GM12878 (cell line): Measurements from ENCODE around the gene AFAP1. TPM values are rescaled to one million over a fixed set of nuclear protein-coding genes. Genes with fewer than 3 reads are reported as not detected.

Experiments used
- ATAC-seq: fragments of 200-7000 bp; cut with Tn5 transposase; 3 replicates; pipeline ENCODE4 v1.9.1; 2020; ENCODE audit warnings: mild to moderate bottlenecking, moderate library complexity
- BruUV-seq: library from RNA; stranded (reverse); fragments of 400-500 nt; replicated peaks from 2 replicates; lab custom pipeline; 2021; lab: Mats Ljungman, UMichigan
- CTCF ChIA-PET: fragments of 300-600 bp; sonication (Branson Sonifier 250); formaldehyde crosslinking; extraction: SDS; loops from one replicate; lab custom pipeline; 2021; ENCODE audit warnings: inconsistent platforms; lab: Yijun Ruan, JAX
- POLR2A ChIA-PET: fragments of 350-600 bp; formaldehyde crosslinking; extraction: SDS; loops from one replicate; lab custom pipeline; 2021; ENCODE audit warnings: inconsistent platforms; lab: Charles Lee
- RAD21 ChIA-PET: fragments of 300-600 bp; sonication (Branson Sonifier 250); formaldehyde crosslinking; loops from one replicate; lab custom pipeline; 2023; ENCODE audit warnings: antibody characterized with exemption; ENCODE audit not compliant: unreplicated experiment; lab: Charles Lee
- SMC1A ChIA-PET: fragments of 300-600 bp; sonication (Branson Sonifier 250); formaldehyde crosslinking; loops from one replicate; lab custom pipeline; 2023; ENCODE audit not compliant: unreplicated experiment, uncharacterized antibody; lab: Charles Lee
- DNase-seq: peaks from one replicate; pipeline ENCODE4 v3.0.0-alpha.2; 2011; ENCODE audit warnings: low read depth, low spot score
- FAIRE-seq: peaks from 3 replicates; lab custom pipeline; 2011; peaks lifted over from hg19 to GRCh38; lab: Jason Lieb, UNC
- H2AFZ ChIP-seq: 2 replicates; pipeline ENCODE4 v1.6.0; 2011; ENCODE audit warnings: low read depth, low read length, control low read depth; ENCODE audit not compliant: control insufficient read depth
- H3K27ac ChIP-seq: 2 replicates; pipeline ENCODE4 v1.5.1; 2011; ENCODE audit warnings: control low read depth; ENCODE audit not compliant: control insufficient read depth, insufficient read depth
- H3K27me3 ChIP-seq, 2 experiments: replicated peaks in 1 of 2; 2 replicates each; pipeline versions ENCODE4 v1.6.0 to v1.6.1; 2011; ENCODE audit warnings: low read length in 1 of 2; ENCODE audit not compliant: control insufficient read depth in 2 of 2, insufficient read depth in 2 of 2
- H3K36me3 ChIP-seq, 2 experiments: 2 replicates each; pipeline ENCODE4 v1.5.1; 2011; ENCODE audit warnings: low read length in 1 of 2; ENCODE audit not compliant: control insufficient read depth in 2 of 2, insufficient read depth in 2 of 2
- H3K4me1 ChIP-seq: 2 replicates; pipeline ENCODE4 v1.6.1; 2011; ENCODE audit warnings: mild to moderate bottlenecking, low read length, moderate library complexity, mixed read lengths; ENCODE audit not compliant: control insufficient read depth, insufficient read depth
- H3K4me2 ChIP-seq: 2 replicates; pipeline ENCODE4 v1.6.0; 2011; ENCODE audit warnings: control low read depth; ENCODE audit not compliant: control insufficient read depth, insufficient read depth
- H3K4me3 ChIP-seq: fragments of 200-600 bp; sonication (generic); 2 replicates; pipeline ENCODE4 v1.5.1; 2016
- H3K79me2 ChIP-seq: 2 replicates; pipeline ENCODE4 v1.6.0; 2011; ENCODE audit warnings: low read length; ENCODE audit not compliant: control insufficient read depth, insufficient read depth
- H3K9ac ChIP-seq: 2 replicates; pipeline ENCODE4 v1.8.0; 2011; ENCODE audit warnings: low read length, control low read depth, mixed read lengths; ENCODE audit not compliant: control insufficient read depth, insufficient read depth
- H3K9me3 ChIP-seq: replicated peaks from 3 replicates; pipeline ENCODE4 v1.5.1; 2011; ENCODE audit warnings: mild to moderate bottlenecking, low read length; ENCODE audit not compliant: control insufficient read depth, insufficient read depth
- H4K20me1 ChIP-seq: 2 replicates; pipeline ENCODE4 v1.6.0; 2011; ENCODE audit not compliant: control insufficient read depth, insufficient read depth
- CBFB ChIP-seq: IDR thresholded peaks from 2 replicates; pipeline ENCODE4 v1.6.1; 2016; ENCODE audit warnings: antibody characterized with exemption, low read depth
- DPF2 ChIP-seq: fragments of 450-650 bp; IDR thresholded peaks from 2 replicates; pipeline ENCODE4 v1.6.1; 2017; ENCODE audit warnings: mild to moderate bottlenecking
- FOXK2 ChIP-seq: fragments of 450-650 bp; IDR thresholded peaks from 2 replicates; pipeline ENCODE4 v1.6.1; 2017; ENCODE audit warnings: mild to moderate bottlenecking, moderate library complexity
- MEF2B ChIP-seq: fragments of 450-650 bp; IDR thresholded peaks from 2 replicates; pipeline ENCODE4 v1.6.1; 2018; ENCODE audit warnings: mild to moderate bottlenecking, moderate library complexity; ENCODE audit not compliant: partially characterized antibody, poor library complexity, severe bottlenecking
- SMAD5 ChIP-seq: IDR thresholded peaks from 2 replicates; pipeline ENCODE4 v1.6.1; 2016; ENCODE audit warnings: antibody characterized with exemption, low read depth
- TCF7 ChIP-seq: IDR thresholded peaks from 2 replicates; pipeline ENCODE4 v1.6.1; 2014; ENCODE audit warnings: antibody characterized with exemption, borderline replicate concordance
- USF1 ChIP-seq: IDR thresholded peaks from 2 replicates; pipeline ENCODE4 v1.6.1; 2011; ENCODE audit warnings: borderline replicate concordance, low read depth, mild to moderate bottlenecking, moderate library complexity, mixed read lengths, low read length; ENCODE audit not compliant: insufficient read depth; ENCODE audit errors: extremely low read length
- USF2 ChIP-seq: IDR thresholded peaks from 2 replicates; pipeline ENCODE4 v1.6.1; 2011; ENCODE audit warnings: low read depth, low read length, improper control_type of control experiment, borderline replicate concordance
- WGBS: methylation state at CpG from one replicate; pipeline ENCODE4 v1.1.6; 2016; ENCODE audit warnings: low lambda C conversion rate; ENCODE audit not compliant: insufficient replicate concordance, insufficient coverage; ENCODE audit errors: missing lambda C conversion rate; 5-methylcytosine and 5-hydroxymethylcytosine counted together
- in situ Hi-C: fragments of 300-500 bp; cut with MboI; formaldehyde crosslinking; loops from 9 replicates; pipeline ENCODE4 v1.14.3; 2018; ENCODE audit warnings: mixed read lengths
- intact Hi-C: fragments of 100-400 bp; cut with micrococcal nuclease; formaldehyde crosslinking; loops from one replicate; pipeline ENCODE4 v1.14.2; 2022; ENCODE audit not compliant: unreplicated experiment
- polyA plus RNA-seq, 11 experiments: library from polyadenylated mRNA; depleted of rRNA in 4 of 11; unstranded in 6 of 11; stranded (reverse) in 5 of 11; fragments of >200 nt; fragmentation: Nextera tagmentation in 4 of 11; fragmentation: Illumina TruSeq in 1 of 11; extraction: Ambion mirVana in 4 of 11; extraction: Trizol in 1 of 11; gene quantifications; 1 replicate in 1 of 11; 2 replicates in 10 of 11; pipeline versions ENCODE4 v1.2.1 to v1.2.3, GENCODE V29; 2011 to 2016; ENCODE audit warnings: inconsistent platforms in 2 of 11, missing spikeins in 2 of 11, low read depth in 1 of 11
- total RNA-seq, 4 experiments: library from RNA; depleted of rRNA in 3 of 4; stranded (reverse); fragments of >200 nt in 3 of 4; fragmentation: Illumina TruSeq in 1 of 4; extraction: Trizol in 1 of 4; gene quantifications; 2 replicates each; pipeline versions ENCODE4 v1.2.1 to v1.2.3, GENCODE V29; 2013 to 2021
- TF ChIP-seq, protein P1 (sequence below): fragments of 450-650 bp; IDR thresholded peaks from 2 replicates; pipeline ENCODE4 v1.6.1; 2016; ENCODE audit warnings: mild to moderate bottlenecking
- TF ChIP-seq, protein P2 (sequence below): IDR thresholded peaks from 2 replicates; pipeline ENCODE4 v1.6.1; 2012; ENCODE audit warnings: improper control_type of control experiment, low read depth, low read length; ENCODE audit not compliant: insufficient replicate concordance

The AFAP1 gene
- total and polyA plus RNA-seq, 10 of the 15 experiments (the other 5 are each of a cell fraction or from before 2014, with no cell fraction given): 0.02 to 0.23 (median 0.09) TPM; not detected in 1

- TF ChIP-seq USF1 (no peak), MEF2B (no peak)
Measured at GRCh38 chr4:7924570-7924969, 15.1 kb downstream of the AFAP1 start (continued).

DNA sequence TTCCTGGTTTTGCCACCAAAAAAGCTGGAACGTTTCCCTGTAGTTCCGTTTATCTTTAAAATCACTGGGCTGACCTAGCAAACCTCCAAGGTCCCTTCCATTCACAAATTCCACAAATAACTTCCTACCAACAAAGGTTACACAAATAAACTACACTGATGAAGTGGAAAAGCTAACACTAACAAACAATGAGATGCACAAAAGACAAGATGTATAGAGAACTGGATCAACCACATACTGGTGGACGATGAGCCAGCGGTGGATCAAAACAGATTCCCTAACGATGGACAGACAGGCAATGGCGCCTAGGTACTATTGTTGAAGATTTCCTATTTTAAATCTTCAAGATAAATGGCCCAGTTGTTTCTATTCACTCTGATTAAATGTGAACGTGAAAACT, 15.5 kb downstream of the AFAP1 start:
- 37% methylated on average over 7 of the region's 7 CpGs for WGBS
- H3K4me1 ChIP-seq: no peaks in the 10 kb centered on the region
- ChIA-PET SMC1A (no interaction called here), RAD21 (no interaction called here), POLR2A (no interaction called here), CTCF (no interaction called here)
- DNase-seq (no peak), ATAC-seq (no peak), FAIRE-seq (no peak)
- no peaks in the 10 kb centered on the region; a peak in 2 of 4 replicates for H3K27me3 ChIP-seq
- no peaks in the 10 kb centered on the region for H3K36me3 ChIP-seq
- H3K4me3 ChIP-seq: no peak overlapping the region
- no peak overlapping the region for H2AFZ ChIP-seq
- no peaks in the 10 kb centered on the region; the same call in 2 of the 3 replicates for H3K9me3 ChIP-seq
- no peak overlapping the region for H3K27ac ChIP-seq
- H3K79me2 ChIP-seq: no peaks in the 10 kb centered on the region
- no TSS peak for BruUV-seq
- in situ Hi-C loops: no loop called here
- no peaks in the 10 kb centered on the region for H4K20me1 ChIP-seq
- intact Hi-C loops: no loop called here
- no peak overlapping the region for H3K4me2 ChIP-seq
- H3K9ac ChIP-seq: no peak overlapping the region
- TF ChIP-seq, protein P1, sequence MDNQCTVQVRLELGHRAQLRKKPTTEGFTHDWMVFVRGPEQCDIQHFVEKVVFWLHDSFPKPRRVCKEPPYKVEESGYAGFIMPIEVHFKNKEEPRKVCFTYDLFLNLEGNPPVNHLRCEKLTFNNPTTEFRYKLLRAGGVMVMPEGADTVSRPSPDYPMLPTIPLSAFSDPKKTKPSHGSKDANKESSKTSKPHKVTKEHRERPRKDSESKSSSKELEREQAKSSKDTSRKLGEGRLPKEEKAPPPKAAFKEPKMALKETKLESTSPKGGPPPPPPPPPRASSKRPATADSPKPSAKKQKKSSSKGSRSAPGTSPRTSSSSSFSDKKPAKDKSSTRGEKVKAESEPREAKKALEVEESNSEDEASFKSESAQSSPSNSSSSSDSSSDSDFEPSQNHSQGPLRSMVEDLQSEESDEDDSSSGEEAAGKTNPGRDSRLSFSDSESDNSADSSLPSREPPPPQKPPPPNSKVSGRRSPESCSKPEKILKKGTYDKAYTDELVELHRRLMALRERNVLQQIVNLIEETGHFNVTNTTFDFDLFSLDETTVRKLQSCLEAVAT: no peak
- TF ChIP-seq USF2 (no peak), CBFB (no peak), SMAD5 (no peak), TCF7 (no peak), FOXK2 (no peak), DPF2 (no peak)
- TF ChIP-seq, protein P2, sequence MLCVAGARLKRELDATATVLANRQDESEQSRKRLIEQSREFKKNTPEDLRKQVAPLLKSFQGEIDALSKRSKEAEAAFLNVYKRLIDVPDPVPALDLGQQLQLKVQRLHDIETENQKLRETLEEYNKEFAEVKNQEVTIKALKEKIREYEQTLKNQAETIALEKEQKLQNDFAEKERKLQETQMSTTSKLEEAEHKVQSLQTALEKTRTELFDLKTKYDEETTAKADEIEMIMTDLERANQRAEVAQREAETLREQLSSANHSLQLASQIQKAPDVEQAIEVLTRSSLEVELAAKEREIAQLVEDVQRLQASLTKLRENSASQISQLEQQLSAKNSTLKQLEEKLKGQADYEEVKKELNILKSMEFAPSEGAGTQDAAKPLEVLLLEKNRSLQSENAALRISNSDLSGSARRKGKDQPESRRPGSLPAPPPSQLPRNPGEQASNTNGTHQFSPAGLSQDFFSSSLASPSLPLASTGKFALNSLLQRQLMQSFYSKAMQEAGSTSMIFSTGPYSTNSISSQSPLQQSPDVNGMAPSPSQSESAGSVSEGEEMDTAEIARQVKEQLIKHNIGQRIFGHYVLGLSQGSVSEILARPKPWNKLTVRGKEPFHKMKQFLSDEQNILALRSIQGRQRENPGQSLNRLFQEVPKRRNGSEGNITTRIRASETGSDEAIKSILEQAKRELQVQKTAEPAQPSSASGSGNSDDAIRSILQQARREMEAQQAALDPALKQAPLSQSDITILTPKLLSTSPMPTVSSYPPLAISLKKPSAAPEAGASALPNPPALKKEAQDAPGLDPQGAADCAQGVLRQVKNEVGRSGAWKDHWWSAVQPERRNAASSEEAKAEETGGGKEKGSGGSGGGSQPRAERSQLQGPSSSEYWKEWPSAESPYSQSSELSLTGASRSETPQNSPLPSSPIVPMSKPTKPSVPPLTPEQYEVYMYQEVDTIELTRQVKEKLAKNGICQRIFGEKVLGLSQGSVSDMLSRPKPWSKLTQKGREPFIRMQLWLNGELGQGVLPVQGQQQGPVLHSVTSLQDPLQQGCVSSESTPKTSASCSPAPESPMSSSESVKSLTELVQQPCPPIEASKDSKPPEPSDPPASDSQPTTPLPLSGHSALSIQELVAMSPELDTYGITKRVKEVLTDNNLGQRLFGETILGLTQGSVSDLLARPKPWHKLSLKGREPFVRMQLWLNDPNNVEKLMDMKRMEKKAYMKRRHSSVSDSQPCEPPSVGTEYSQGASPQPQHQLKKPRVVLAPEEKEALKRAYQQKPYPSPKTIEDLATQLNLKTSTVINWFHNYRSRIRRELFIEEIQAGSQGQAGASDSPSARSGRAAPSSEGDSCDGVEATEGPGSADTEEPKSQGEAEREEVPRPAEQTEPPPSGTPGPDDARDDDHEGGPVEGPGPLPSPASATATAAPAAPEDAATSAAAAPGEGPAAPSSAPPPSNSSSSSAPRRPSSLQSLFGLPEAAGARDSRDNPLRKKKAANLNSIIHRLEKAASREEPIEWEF: no peak
